Activated CD4-positive, alpha-beta T cell treated with anti-CD3 and anti-CD28 coated beads, Interleukin-2, Interleukin-4, amounts not matched to agents 100 ng/mL and 50 ng/mL, durations not matched to agents 16 hours and 8 hours (primary cell): ENCODE results near the gene MRPL20.
"Not testable (repeated sequence)": the region's sequence is repeated elsewhere in the genome, so short reads cannot be mapped to it uniquely, and the experiment has no call there.

Experiments
- DNase-seq: peaks from one replicate; pipeline ENCODE4 v3.0.0-alpha.2; 2020; ENCODE audit warnings: low spot score

Gene MRPL20

GRCh38 chr1:1385339-1385738 lies 21.8 kb downstream of the MRPL20 start:
- not testable (repeated sequence) for DNase-seq

- no peak for DNase-seq
Measured at GRCh38 chr1:1381294-1381693, 25.8 kb downstream of the MRPL20 start.

GRCh38 chr1:1380860-1381259 lies 26.2 kb downstream of the MRPL20 start:
- DNase-seq: no peak

GRCh38 chr1:1377540-1378205 lies 29.4 kb downstream of the MRPL20 start:
- DNase-seq: no peak

- DNase-seq: no peak
Measured at GRCh38 chr1:1376551-1377226, 30.4 kb downstream of the MRPL20 start.

- DNase-seq: peak; percentile 99
Measured at GRCh38 chr1:1374929-1375662, 32.0 kb downstream of the MRPL20 start, which contains the start of gene AURKAIP1. Gene AURKAIP1, minus strand, starts transcription at chr1:1375207. Its CDS starts 451 bp downstream, at chr1:1374756.

GRCh38 chr1:1374589-1374928 lies 32.5 kb downstream of the MRPL20 start:
- no peak for DNase-seq

GRCh38 chr1:1373815-1374588 lies 33.1 kb downstream of the MRPL20 start:
- no peak for DNase-seq

GRCh38 chr1:1373051-1373814 lies 33.9 kb downstream of the MRPL20 start:
- no peak for DNase-seq

- peak; percentile 83 for DNase-seq
Measured at GRCh38 chr1:1371746-1372711, 35.1 kb downstream of the MRPL20 start.

- peak; percentile 30 for DNase-seq
Measured at GRCh38 chr1:1371364-1371745, 35.7 kb downstream of the MRPL20 start.

- DNase-seq: no peak
Measured at GRCh38 chr1:1370771-1371300, 36.3 kb downstream of the MRPL20 start.

- DNase-seq: not testable (repeated sequence)
Measured at GRCh38 chr1:1370094-1370493, 37.0 kb downstream of the MRPL20 start.

- no peak for DNase-seq
Measured at GRCh38 chr1:1367315-1367714, 39.8 kb downstream of the MRPL20 start.

GRCh38 chr1:1366699-1367066 lies 40.4 kb downstream of the MRPL20 start:
- DNase-seq: no peak

- no peak for DNase-seq
Measured at GRCh38 chr1:1365875-1366698, 41.0 kb downstream of the MRPL20 start.

GRCh38 chr1:1364266-1364665 lies 42.8 kb downstream of the MRPL20 start:
- no peak for DNase-seq

- DNase-seq: no peak
Measured at GRCh38 chr1:1361982-1362423, 45.1 kb downstream of the MRPL20 start.
